ENCODE results near the gene FLVCR2. TPM values are rescaled to one million over a fixed set of nuclear protein-coding genes. Genes with fewer than 3 reads are reported as not detected.

The FLVCR2 gene
- total and polyA plus RNA-seq, 2 donors (not counting 1 experiment from before 2014, with no cell fraction given), result 0.31 to 1.6 TPM

DNA sequence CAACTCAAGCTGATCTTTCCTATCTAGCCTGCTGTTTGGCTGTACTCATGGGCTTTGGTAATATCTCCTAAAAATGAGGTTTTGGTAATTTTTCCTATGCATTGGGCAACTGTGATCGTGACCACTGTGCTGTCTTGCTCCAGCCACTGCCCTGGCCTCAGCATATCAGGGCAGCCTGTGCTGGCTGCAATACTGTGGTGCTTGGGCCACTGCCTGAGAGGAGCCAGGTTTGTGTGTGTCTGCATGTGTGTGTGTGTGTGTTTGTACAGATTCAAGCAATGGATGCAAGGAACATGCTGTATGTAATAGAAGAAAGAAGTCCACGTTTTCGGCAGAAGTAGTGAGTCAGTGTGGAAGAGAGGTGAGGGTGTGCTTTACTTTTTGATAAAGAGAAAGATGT, 69.2 kb downstream of the FLVCR2 start:
- Histone ChIP-seq H4K20me1 (ENCODE audit: control insufficient read depth, insufficient read depth, low read length, poor library complexity, severe bottlenecking) (no peaks in the 10 kb centered on the region), H3K27ac (ENCODE audit: low read length in 2 of 2) (no peak overlapping the region), H3K4me3 (ENCODE audit: control extremely low read depth in 1 of 5, extremely low read depth in 1 of 5, insufficient read depth in 1 of 5, low read depth in 2 of 5, low read length in 4 of 5) (no peak overlapping the region), H2AFZ (ENCODE audit: insufficient read depth, low read depth, low read length, poor library complexity, severe bottlenecking) (no peak overlapping the region), H3K4me1 (ENCODE audit: control insufficient read depth in 2 of 2, insufficient read depth in 2 of 2, low read length in 2 of 2) (no peaks in the 10 kb centered on the region), H3K4me2 (replicated peaks; ENCODE audit: low read depth, low read length, poor library complexity, severe bottlenecking) (no peak overlapping the region), H3K36me3 (replicated peaks in 1 of 2; ENCODE audit: control extremely low read depth in 1 of 2, control insufficient read depth in 1 of 2, extremely low read depth in 1 of 2, insufficient read depth in 2 of 2, low read length in 1 of 2) (peaks cover 0 to 40% of the 10 kb centered on the region in 2 experiments), H3K9ac (ENCODE audit: low read length) (no peak overlapping the region), H3K9me3 (ENCODE audit: control extremely low read depth in 1 of 3, control insufficient read depth in 2 of 3, insufficient read depth in 1 of 3, low read length in 2 of 3) (no peaks in the 10 kb centered on the region), H3K79me2 (ENCODE audit: control insufficient read depth, insufficient read depth, low read length) (no peaks in the 10 kb centered on the region), H3K27me3 (replicated peaks in 1 of 4; ENCODE audit: control extremely low read depth in 1 of 4, control insufficient read depth in 3 of 4, insufficient read depth in 4 of 4, low read length in 3 of 4) (no peaks in the 10 kb centered on the region)
- no peak for ATAC-seq (ENCODE audit: low read depth)
- H3K9me3 Mint-ChIP-seq (ENCODE audit: insufficient read depth), result no peaks in the 10 kb centered on the region
- CTCF ChIA-PET, result interaction anchor here (2.4 kb wide), 1 partner anchor 70 kb away, joined by 11 read pairs; the partner anchor contains the start of gene FLVCR2
- TF ChIP-seq EZH2 (IDR thresholded peaks at IDR 0.05; ENCODE audit: borderline replicate concordance, insufficient read depth, low read depth, low read length, poor library complexity, severe bottlenecking), result no peak
- TF ChIP-seq, protein P1, sequence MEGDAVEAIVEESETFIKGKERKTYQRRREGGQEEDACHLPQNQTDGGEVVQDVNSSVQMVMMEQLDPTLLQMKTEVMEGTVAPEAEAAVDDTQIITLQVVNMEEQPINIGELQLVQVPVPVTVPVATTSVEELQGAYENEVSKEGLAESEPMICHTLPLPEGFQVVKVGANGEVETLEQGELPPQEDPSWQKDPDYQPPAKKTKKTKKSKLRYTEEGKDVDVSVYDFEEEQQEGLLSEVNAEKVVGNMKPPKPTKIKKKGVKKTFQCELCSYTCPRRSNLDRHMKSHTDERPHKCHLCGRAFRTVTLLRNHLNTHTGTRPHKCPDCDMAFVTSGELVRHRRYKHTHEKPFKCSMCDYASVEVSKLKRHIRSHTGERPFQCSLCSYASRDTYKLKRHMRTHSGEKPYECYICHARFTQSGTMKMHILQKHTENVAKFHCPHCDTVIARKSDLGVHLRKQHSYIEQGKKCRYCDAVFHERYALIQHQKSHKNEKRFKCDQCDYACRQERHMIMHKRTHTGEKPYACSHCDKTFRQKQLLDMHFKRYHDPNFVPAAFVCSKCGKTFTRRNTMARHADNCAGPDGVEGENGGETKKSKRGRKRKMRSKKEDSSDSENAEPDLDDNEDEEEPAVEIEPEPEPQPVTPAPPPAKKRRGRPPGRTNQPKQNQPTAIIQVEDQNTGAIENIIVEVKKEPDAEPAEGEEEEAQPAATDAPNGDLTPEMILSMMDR (IDR thresholded peaks at IDR 0.05), result no peak
- whole genome bisulfite sequencing (ENCODE audit: insufficient coverage), result 100% methylated on average over 1 of the region's 3 CpGs
- H3K27me3 Mint-ChIP-seq, result no peaks in the 10 kb centered on the region
- peak overlapping the region; percentile 23 for H3K27ac Mint-ChIP-seq
- DNase-seq, result no peak
- POLR2A ChIA-PET, result no interaction called here
- no peaks in the 10 kb centered on the region for H3K4me1 Mint-ChIP-seq
- intact Hi-C loops (cut with micrococcal nuclease), result no loop called here
- H3K4me3 Mint-ChIP-seq, result no peak overlapping the region

DNA sequence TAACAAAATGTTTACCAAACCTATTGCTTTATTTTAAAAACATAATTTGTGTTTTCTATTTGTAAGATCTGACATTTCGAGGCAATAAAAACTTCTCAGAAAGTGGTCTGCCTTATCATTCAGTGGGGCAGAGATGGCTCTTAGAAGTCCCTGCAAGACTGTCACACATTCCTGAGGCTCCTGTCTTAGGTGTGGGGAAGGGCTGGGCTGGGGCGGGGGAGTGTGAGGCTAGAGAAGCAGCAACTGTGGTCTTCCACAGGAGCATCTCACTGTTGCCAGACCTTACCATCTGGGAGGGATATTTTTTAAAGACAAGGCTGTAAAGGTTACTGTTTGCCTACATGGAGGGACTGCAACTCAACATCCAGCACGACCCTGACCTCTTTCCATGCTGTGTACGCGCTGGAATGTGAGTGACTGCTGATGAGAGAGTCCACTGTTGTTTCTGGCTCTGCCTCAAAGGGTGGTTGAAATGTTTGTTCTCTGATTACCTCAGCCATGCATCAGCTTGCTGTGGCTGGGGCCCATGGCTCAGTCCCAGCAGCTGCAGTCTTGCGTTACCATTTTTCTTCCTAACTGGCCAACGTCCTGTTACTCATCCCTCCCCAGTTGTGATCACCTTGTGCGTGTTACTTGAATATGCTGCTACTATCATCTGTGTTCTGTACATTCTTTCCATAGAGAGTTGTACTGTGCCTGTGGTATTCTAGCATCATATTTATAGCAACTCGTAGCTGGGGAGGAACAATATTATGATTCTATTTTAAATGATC, 69.8 kb downstream of the FLVCR2 start:
- H3K4me3 Mint-ChIP-seq, result no peak overlapping the region
- Histone ChIP-seq H4K20me1 (ENCODE audit: control insufficient read depth, insufficient read depth, low read length, poor library complexity, severe bottlenecking) (no peaks in the 10 kb centered on the region), H3K4me1 (ENCODE audit: control insufficient read depth in 2 of 2, insufficient read depth in 2 of 2, low read length in 2 of 2) (no peaks in the 10 kb centered on the region), H3K27ac (ENCODE audit: low read length in 2 of 2) (no peak overlapping the region), H3K36me3 (replicated peaks in 1 of 2; ENCODE audit: control extremely low read depth in 1 of 2, control insufficient read depth in 1 of 2, extremely low read depth in 1 of 2, insufficient read depth in 2 of 2, low read length in 1 of 2) (peaks cover 0 to 44% of the 10 kb centered on the region in 2 experiments), H3K27me3 (replicated peaks in 1 of 4; ENCODE audit: control extremely low read depth in 1 of 4, control insufficient read depth in 3 of 4, insufficient read depth in 4 of 4, low read length in 3 of 4) (no peaks in the 10 kb centered on the region), H3K9me3 (ENCODE audit: control extremely low read depth in 1 of 3, control insufficient read depth in 2 of 3, insufficient read depth in 1 of 3, low read length in 2 of 3) (no peaks in the 10 kb centered on the region), H3K4me2 (replicated peaks; ENCODE audit: low read depth, low read length, poor library complexity, severe bottlenecking) (no peak overlapping the region), H2AFZ (ENCODE audit: insufficient read depth, low read depth, low read length, poor library complexity, severe bottlenecking) (no peak overlapping the region), H3K4me3 (ENCODE audit: control extremely low read depth in 1 of 5, extremely low read depth in 1 of 5, insufficient read depth in 1 of 5, low read depth in 2 of 5, low read length in 4 of 5) (no peak overlapping the region), H3K9ac (ENCODE audit: low read length) (no peak overlapping the region), H3K79me2 (ENCODE audit: control insufficient read depth, insufficient read depth, low read length) (no peaks in the 10 kb centered on the region)
- POLR2A ChIA-PET, result no interaction called here
- H3K27me3 Mint-ChIP-seq, result no peaks in the 10 kb centered on the region
- no peak for DNase-seq
- H3K9me3 Mint-ChIP-seq (ENCODE audit: insufficient read depth), result no peaks in the 10 kb centered on the region
- H3K27ac Mint-ChIP-seq, result no peak overlapping the region
- intact Hi-C loops (cut with micrococcal nuclease), result no loop called here
- CTCF ChIA-PET, result interaction anchor here (13.9 kb wide), 1 partner anchor 72 kb away, joined by 447 read pairs; the partner anchor contains the start of gene FLVCR2
- no peaks in the 10 kb centered on the region for H3K4me1 Mint-ChIP-seq
- 100% methylated on average over 3 of the region's 9 CpGs for WGBS (ENCODE audit: insufficient coverage)
- no peak for ATAC-seq (ENCODE audit: low read depth)
- no peak for TF ChIP-seq EZH2 (IDR thresholded peaks at IDR 0.05; ENCODE audit: borderline replicate concordance, insufficient read depth, low read depth, low read length, poor library complexity, severe bottlenecking)
- TF ChIP-seq, protein P1 (IDR thresholded peaks at IDR 0.05), result no peak
